ENCODE results near the gene CATSPERD.

CATSPERD gene

GRCh38 chr19:5785423-5785822 lies 65.0 kb downstream of the CATSPERD start:
- H3K36me3 ChIP-seq (ENCODE audit: control insufficient read depth, low read depth, low read length) = peaks cover 39% of the 10 kb centered on the region
- H3K27ac ChIP-seq (ENCODE audit: low read length) = no peak overlapping the region
- no peaks in the 10 kb centered on the region for H3K27me3 ChIP-seq (ENCODE audit: control insufficient read depth, insufficient read depth, low read length)
- no peak overlapping the region for H3K9ac ChIP-seq (ENCODE audit: low read length)
- no peak overlapping the region for H3K4me3 ChIP-seq (ENCODE audit: low read length)
- no peaks in the 10 kb centered on the region for H3K9me3 ChIP-seq (ENCODE audit: control insufficient read depth, low read depth, low read length)
- H3K4me1 ChIP-seq (ENCODE audit: control insufficient read depth, low read depth, low read length) = no peaks in the 10 kb centered on the region

- peaks cover 39% of the 10 kb centered on the region for H3K36me3 ChIP-seq (ENCODE audit: control insufficient read depth, low read depth, low read length)
- H3K27ac ChIP-seq (ENCODE audit: low read length) = no peak overlapping the region
- H3K4me3 ChIP-seq (ENCODE audit: low read length) = no peak overlapping the region
- H3K4me1 ChIP-seq (ENCODE audit: control insufficient read depth, low read depth, low read length) = no peaks in the 10 kb centered on the region
- H3K9ac ChIP-seq (ENCODE audit: low read length) = no peak overlapping the region
- H3K9me3 ChIP-seq (ENCODE audit: control insufficient read depth, low read depth, low read length) = no peaks in the 10 kb centered on the region
- no peaks in the 10 kb centered on the region for H3K27me3 ChIP-seq (ENCODE audit: control insufficient read depth, insufficient read depth, low read length)
Measured at GRCh38 chr19:5786593-5787408, 66.4 kb downstream of the CATSPERD start.

GRCh38 chr19:5787409-5788182 lies 67.2 kb downstream of the CATSPERD start:
- peaks cover 39% of the 10 kb centered on the region for H3K36me3 ChIP-seq (ENCODE audit: control insufficient read depth, low read depth, low read length)
- H3K27ac ChIP-seq (ENCODE audit: low read length) = no peak overlapping the region
- H3K9me3 ChIP-seq (ENCODE audit: control insufficient read depth, low read depth, low read length) = no peaks in the 10 kb centered on the region
- H3K27me3 ChIP-seq (ENCODE audit: control insufficient read depth, insufficient read depth, low read length) = no peaks in the 10 kb centered on the region
- no peak overlapping the region for H3K4me3 ChIP-seq (ENCODE audit: low read length)
- H3K9ac ChIP-seq (ENCODE audit: low read length) = no peak overlapping the region
- H3K4me1 ChIP-seq (ENCODE audit: control insufficient read depth, low read depth, low read length) = no peaks in the 10 kb centered on the region

- Histone ChIP-seq H3K9ac (ENCODE audit: low read length) (no peak overlapping the region), H3K9me3 (ENCODE audit: control insufficient read depth, low read depth, low read length) (no peaks in the 10 kb centered on the region), H3K27me3 (ENCODE audit: control insufficient read depth, insufficient read depth, low read length) (no peaks in the 10 kb centered on the region), H3K27ac (ENCODE audit: low read length) (no peak overlapping the region), H3K4me1 (ENCODE audit: control insufficient read depth, low read depth, low read length) (no peaks in the 10 kb centered on the region), H3K4me3 (ENCODE audit: low read length) (no peak overlapping the region), H3K36me3 (ENCODE audit: control insufficient read depth, low read depth, low read length) (peaks cover 39% of the 10 kb centered on the region)
Measured at GRCh38 chr19:5788422-5788821, 68.0 kb downstream of the CATSPERD start.

GRCh38 chr19:5789351-5789761 lies 68.9 kb downstream of the CATSPERD start:
- no peaks in the 10 kb centered on the region for H3K4me1 ChIP-seq (ENCODE audit: control insufficient read depth, low read depth, low read length)
- H3K4me3 ChIP-seq (ENCODE audit: low read length) = no peak overlapping the region
- H3K9me3 ChIP-seq (ENCODE audit: control insufficient read depth, low read depth, low read length) = no peaks in the 10 kb centered on the region
- H3K9ac ChIP-seq (ENCODE audit: low read length) = no peak overlapping the region
- H3K27me3 ChIP-seq (ENCODE audit: control insufficient read depth, insufficient read depth, low read length) = no peaks in the 10 kb centered on the region
- H3K36me3 ChIP-seq (ENCODE audit: control insufficient read depth, low read depth, low read length) = peaks cover 35% of the 10 kb centered on the region
- H3K27ac ChIP-seq (ENCODE audit: low read length) = no peak overlapping the region

- Histone ChIP-seq H3K36me3 (ENCODE audit: control insufficient read depth, low read depth, low read length) (peaks cover 31% of the 10 kb centered on the region), H3K9ac (ENCODE audit: low read length) (no peak overlapping the region), H3K9me3 (ENCODE audit: control insufficient read depth, low read depth, low read length) (no peaks in the 10 kb centered on the region), H3K27ac (ENCODE audit: low read length) (no peak overlapping the region), H3K4me3 (ENCODE audit: low read length) (peak overlapping the region; percentile 82), H3K27me3 (ENCODE audit: control insufficient read depth, insufficient read depth, low read length) (no peaks in the 10 kb centered on the region), H3K4me1 (ENCODE audit: control insufficient read depth, low read depth, low read length) (no peaks in the 10 kb centered on the region)
Measured at GRCh38 chr19:5789886-5790558, 69.6 kb downstream of the CATSPERD start.

- H3K9ac ChIP-seq (ENCODE audit: low read length) = peak within 1 kb of the TSS; percentile 84
- H3K9me3 ChIP-seq (ENCODE audit: control insufficient read depth, low read depth, low read length) = no peaks in the 10 kb centered on the region
- H3K4me1 ChIP-seq (ENCODE audit: control insufficient read depth, low read depth, low read length) = no peaks in the 10 kb centered on the region
- H3K27ac ChIP-seq (ENCODE audit: low read length) = peak within 1 kb of the TSS; percentile 61
- H3K4me3 ChIP-seq (ENCODE audit: low read length) = peak within 1 kb of the TSS; percentile 82
- H3K27me3 ChIP-seq (ENCODE audit: control insufficient read depth, insufficient read depth, low read length) = no peaks in the 10 kb centered on the region
- H3K36me3 ChIP-seq (ENCODE audit: control insufficient read depth, low read depth, low read length) = peaks cover 25% of the 10 kb centered on the region
Measured at GRCh38 chr19:5790559-5791520, 70.4 kb downstream of the CATSPERD start, which contains the start of gene DUS3L. DUS3L (minus strand) TSS chr19:5791163; CDS start chr19:5791141, 22 bp downstream.

GRCh38 chr19:5792224-5792623 lies 71.8 kb downstream of the CATSPERD start:
- H3K9me3 ChIP-seq (ENCODE audit: control insufficient read depth, low read depth, low read length) = no peaks in the 10 kb centered on the region
- no peak overlapping the region for H3K27ac ChIP-seq (ENCODE audit: low read length)
- H3K4me3 ChIP-seq (ENCODE audit: low read length) = no peak overlapping the region
- peaks cover 14% of the 10 kb centered on the region for H3K36me3 ChIP-seq (ENCODE audit: control insufficient read depth, low read depth, low read length)
- H3K4me1 ChIP-seq (ENCODE audit: control insufficient read depth, low read depth, low read length) = no peaks in the 10 kb centered on the region
- H3K27me3 ChIP-seq (ENCODE audit: control insufficient read depth, insufficient read depth, low read length) = no peaks in the 10 kb centered on the region
- no peak overlapping the region for H3K9ac ChIP-seq (ENCODE audit: low read length)

- H3K27me3 ChIP-seq (ENCODE audit: control insufficient read depth, insufficient read depth, low read length) = no peaks in the 10 kb centered on the region
- H3K36me3 ChIP-seq (ENCODE audit: control insufficient read depth, low read depth, low read length) = peaks cover 4% of the 10 kb centered on the region
- H3K4me1 ChIP-seq (ENCODE audit: control insufficient read depth, low read depth, low read length) = no peaks in the 10 kb centered on the region
- H3K9ac ChIP-seq (ENCODE audit: low read length) = no peak overlapping the region
- no peaks in the 10 kb centered on the region for H3K9me3 ChIP-seq (ENCODE audit: control insufficient read depth, low read depth, low read length)
- H3K4me3 ChIP-seq (ENCODE audit: low read length) = no peak overlapping the region
- no peak overlapping the region for H3K27ac ChIP-seq (ENCODE audit: low read length)
Measured at GRCh38 chr19:5793188-5793587, 72.8 kb downstream of the CATSPERD start.

- H3K4me3 ChIP-seq (ENCODE audit: low read length) = no peak overlapping the region
- no peaks in the 10 kb centered on the region for H3K4me1 ChIP-seq (ENCODE audit: control insufficient read depth, low read depth, low read length)
- no peaks in the 10 kb centered on the region for H3K9me3 ChIP-seq (ENCODE audit: control insufficient read depth, low read depth, low read length)
- H3K27me3 ChIP-seq (ENCODE audit: control insufficient read depth, insufficient read depth, low read length) = no peaks in the 10 kb centered on the region
- no peak overlapping the region for H3K27ac ChIP-seq (ENCODE audit: low read length)
- H3K36me3 ChIP-seq (ENCODE audit: control insufficient read depth, low read depth, low read length) = no peaks in the 10 kb centered on the region
- H3K9ac ChIP-seq (ENCODE audit: low read length) = no peak overlapping the region
Measured at GRCh38 chr19:5795382-5795919, 75.0 kb downstream of the CATSPERD start.
